AG10803 (cell line): ENCODE measurements around the gene DEPDC1.
A peak's percentile ranks its signal among the peaks of the same experiment; 100 is the strongest.

Source experiments
- DNase-seq: peaks from one replicate; pipeline ENCODE4 v3.0.0; 2010; ENCODE audit warnings: low read depth
- H3K4me3 ChIP-seq: 2 replicates; pipeline ENCODE4 v1.5.1; 2011; ENCODE audit warnings: mild to moderate bottlenecking, low read length, control low read depth
- CTCF ChIP-seq: conservative IDR thresholded peaks from 2 replicates; pipeline ENCODE4 v1.5.1; 2011; ENCODE audit warnings: mild to moderate bottlenecking, low read length, control low read depth, inconsistent platforms

The DEPDC1 gene, protein sequence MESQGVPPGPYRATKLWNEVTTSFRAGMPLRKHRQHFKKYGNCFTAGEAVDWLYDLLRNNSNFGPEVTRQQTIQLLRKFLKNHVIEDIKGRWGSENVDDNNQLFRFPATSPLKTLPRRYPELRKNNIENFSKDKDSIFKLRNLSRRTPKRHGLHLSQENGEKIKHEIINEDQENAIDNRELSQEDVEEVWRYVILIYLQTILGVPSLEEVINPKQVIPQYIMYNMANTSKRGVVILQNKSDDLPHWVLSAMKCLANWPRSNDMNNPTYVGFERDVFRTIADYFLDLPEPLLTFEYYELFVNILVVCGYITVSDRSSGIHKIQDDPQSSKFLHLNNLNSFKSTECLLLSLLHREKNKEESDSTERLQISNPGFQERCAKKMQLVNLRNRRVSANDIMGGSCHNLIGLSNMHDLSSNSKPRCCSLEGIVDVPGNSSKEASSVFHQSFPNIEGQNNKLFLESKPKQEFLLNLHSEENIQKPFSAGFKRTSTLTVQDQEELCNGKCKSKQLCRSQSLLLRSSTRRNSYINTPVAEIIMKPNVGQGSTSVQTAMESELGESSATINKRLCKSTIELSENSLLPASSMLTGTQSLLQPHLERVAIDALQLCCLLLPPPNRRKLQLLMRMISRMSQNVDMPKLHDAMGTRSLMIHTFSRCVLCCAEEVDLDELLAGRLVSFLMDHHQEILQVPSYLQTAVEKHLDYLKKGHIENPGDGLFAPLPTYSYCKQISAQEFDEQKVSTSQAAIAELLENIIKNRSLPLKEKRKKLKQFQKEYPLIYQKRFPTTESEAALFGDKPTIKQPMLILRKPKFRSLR

GRCh38 chr1:68496680-68497357 lies at the start of gene DEPDC1:
Gene DEPDC1 (minus strand): TSS chr1:68497082. CDS start chr1:68496999, 83 bp downstream.
- H3K4me3 ChIP-seq: peak within 1 kb of the TSS; percentile 95
- DNase-seq: peak; percentile 91
- TF ChIP-seq CTCF: no peak

DNA sequence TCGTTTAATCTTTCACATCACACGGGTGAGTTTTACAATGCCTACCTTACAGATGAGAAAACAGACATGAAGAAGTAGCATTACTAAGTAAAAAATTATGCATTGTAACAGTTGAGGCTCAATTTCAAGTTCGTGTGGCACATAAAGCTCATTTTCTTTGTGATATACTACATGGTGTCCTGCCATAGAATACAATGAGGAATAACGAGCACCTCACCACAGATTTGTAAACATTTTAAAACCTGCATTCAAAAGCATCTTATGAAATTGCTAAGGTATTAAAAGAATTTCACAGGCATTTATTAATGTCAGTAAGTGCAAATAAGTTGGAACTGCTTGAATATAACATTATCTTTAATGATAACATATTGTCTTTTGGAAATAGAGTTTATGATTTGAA lies 47.8 kb upstream of the DEPDC1 start:
- no peak overlapping the region for H3K4me3 ChIP-seq
- no peak for TF ChIP-seq CTCF
- DNase-seq: no peak

DNA sequence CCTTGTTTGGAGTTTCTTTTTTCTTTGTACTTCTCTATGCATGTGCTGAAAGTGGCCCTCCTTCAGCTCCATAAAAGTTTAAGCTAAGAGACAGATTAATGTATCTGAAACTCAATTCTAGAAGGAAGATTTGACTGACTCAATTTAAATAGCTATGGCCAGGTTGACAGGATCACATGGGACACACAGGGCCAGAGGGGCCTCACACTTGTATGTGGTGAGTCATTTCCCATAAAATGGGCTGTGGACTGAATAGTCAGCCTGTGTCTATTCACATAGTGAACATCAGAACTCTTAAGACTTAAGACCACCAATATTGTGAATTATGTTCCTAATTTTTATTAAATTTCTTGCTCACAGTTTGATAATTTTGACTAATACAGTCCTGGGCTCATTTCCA lies 45.7 kb upstream of the DEPDC1 start:
- no peak for TF ChIP-seq CTCF
- DNase-seq: no peak
- no peak overlapping the region for H3K4me3 ChIP-seq

GRCh38 chr1:68538941-68539340 lies 42.1 kb upstream of the DEPDC1 start:
- no peak overlapping the region for H3K4me3 ChIP-seq
- no peak for DNase-seq
- no peak for TF ChIP-seq CTCF

DNA sequence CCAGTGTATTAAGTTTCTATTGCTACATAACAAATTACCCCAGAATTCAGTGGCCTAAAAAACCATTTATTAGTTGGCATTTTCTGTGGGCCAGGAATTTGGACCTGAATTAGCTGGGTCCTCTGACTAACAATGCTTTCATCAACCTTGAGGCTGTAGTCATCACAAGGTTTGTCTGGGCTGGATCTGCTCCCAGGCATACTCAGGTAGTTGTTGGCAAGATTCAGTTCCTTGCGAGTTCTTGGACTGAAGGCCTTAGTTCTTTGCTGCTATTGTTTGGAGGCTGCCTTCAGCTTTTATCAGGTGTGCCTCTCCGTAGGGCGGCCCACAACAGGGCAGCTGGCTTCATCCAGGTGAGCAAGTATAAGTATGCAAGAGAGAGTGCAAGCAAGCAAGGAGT lies 31.4 kb upstream of the DEPDC1 start:
- no peak for TF ChIP-seq CTCF
- H3K4me3 ChIP-seq: no peak overlapping the region
- no peak for DNase-seq

GRCh38 chr1:68525781-68526180 lies 28.9 kb upstream of the DEPDC1 start:
- TF ChIP-seq CTCF: no peak
- no peak overlapping the region for H3K4me3 ChIP-seq
- no peak for DNase-seq
